Ascending aorta (tissue), 2 donors: ENCODE data around the gene TMPRSS2. TPM values are rescaled to one million over a fixed set of nuclear protein-coding genes. Genes with fewer than 3 reads are reported as not detected.

Experiments
- DNase-seq, 2 donors: peaks; one replicate each; pipeline ENCODE4 v3.0.0-alpha.2; 2019; ENCODE audit warnings: low spot score in 2 of 2
- H3K27ac ChIP-seq, 2 donors: fragments of 200-600 bp; sonication (generic); one replicate each; pipeline ENCODE4 v1.5.1; 2016 to 2017; ENCODE audit warnings: mild to moderate bottlenecking in 1 of 2
- H3K27me3 ChIP-seq: fragments of 200-600 bp; sonication (generic); one replicate; pipeline ENCODE4 v1.5.1; 2017
- H3K36me3 ChIP-seq, 2 donors: fragments of 200-600 bp; sonication (generic); one replicate each; pipeline ENCODE4 v1.5.1; 2016
- H3K4me1 ChIP-seq, 2 donors: fragments of 200-600 bp; sonication (generic); one replicate each; pipeline ENCODE4 v1.5.1; 2016 to 2017; ENCODE audit warnings: mild to moderate bottlenecking in 1 of 2
- H3K4me3 ChIP-seq, 2 donors: fragments of 200-600 bp; sonication (generic); one replicate each; pipeline ENCODE4 v1.5.1; 2016 to 2017; ENCODE audit warnings: mild to moderate bottlenecking in 1 of 2
- H3K9me3 ChIP-seq, 2 donors: fragments of 200-600 bp; sonication (generic); one replicate each; pipeline ENCODE4 v1.5.1; 2016
- CTCF ChIP-seq, 3 experiments: fragments of 200-600 bp in 2 of 3; fragments of 450-650 bp in 1 of 3; sonication (generic) in 2 of 3; IDR thresholded peaks; one replicate each; pipeline ENCODE4 v1.5.1; 2016 to 2019; ENCODE audit warnings: antibody characterized with exemption in 3 of 3, mild to moderate bottlenecking in 1 of 3, moderate library complexity in 1 of 3
- intact Hi-C: fragments of 100-400 bp; cut with DNase I; formaldehyde crosslinking; loops from one replicate; pipeline ENCODE4 v1.15.1; 2023
- total RNA-seq: library from RNA; depleted of rRNA; stranded (reverse); fragments of >200 nt; gene quantifications from one replicate; pipeline ENCODE4 v1.1.0, GENCODE V29; 2016

Gene TMPRSS2
- total RNA-seq, 1 donor from 2014 or later = not detected

GRCh38 chr21:41497788-41498187 lies 10.2 kb downstream of the TMPRSS2 start:
- H3K27me3 ChIP-seq = no peaks in the 10 kb centered on the region
- H3K27ac ChIP-seq = no peak overlapping the region
- TF ChIP-seq CTCF (IDR thresholded peaks at IDR 0.05) = no peak
- no peaks in the 10 kb centered on the region for H3K9me3 ChIP-seq
- intact Hi-C loops = no loop called here
- H3K4me1 ChIP-seq = no peaks in the 10 kb centered on the region
- no peak overlapping the region for H3K4me3 ChIP-seq
- H3K36me3 ChIP-seq = no peaks in the 10 kb centered on the region
- DNase-seq = no peak

GRCh38 chr21:41497008-41497407 lies 10.9 kb downstream of the TMPRSS2 start:
- H3K4me3 ChIP-seq = no peak overlapping the region
- TF ChIP-seq CTCF (IDR thresholded peaks at IDR 0.05) = no peak
- H3K36me3 ChIP-seq = no peaks in the 10 kb centered on the region
- H3K27me3 ChIP-seq = no peaks in the 10 kb centered on the region
- DNase-seq = no peak
- no peaks in the 10 kb centered on the region for H3K9me3 ChIP-seq
- no peaks in the 10 kb centered on the region for H3K4me1 ChIP-seq
- intact Hi-C loops = no loop called here
- no peak overlapping the region for H3K27ac ChIP-seq

- TF ChIP-seq CTCF (IDR thresholded peaks at IDR 0.05) = no peak
- intact Hi-C loops = no loop called here
- Histone ChIP-seq H3K4me3 (no peak overlapping the region), H3K27ac (no peak overlapping the region), H3K36me3 (no peaks in the 10 kb centered on the region), H3K27me3 (no peaks in the 10 kb centered on the region), H3K4me1 (no peaks in the 10 kb centered on the region), H3K9me3 (no peaks in the 10 kb centered on the region)
- no peak for DNase-seq
These were observed 13.7 kb downstream of the TMPRSS2 start for GRCh38 chr21:41494242-41494641.

GRCh38 chr21:41491412-41491811 lies 16.5 kb downstream of the TMPRSS2 start:
- H3K27ac ChIP-seq = no peak overlapping the region
- no peaks in the 10 kb centered on the region for H3K4me1 ChIP-seq
- no peak overlapping the region for H3K4me3 ChIP-seq
- no peak for TF ChIP-seq CTCF (IDR thresholded peaks at IDR 0.05)
- no peaks in the 10 kb centered on the region for H3K27me3 ChIP-seq
- intact Hi-C loops = no loop called here
- no peak for DNase-seq
- H3K9me3 ChIP-seq = no peaks in the 10 kb centered on the region
- H3K36me3 ChIP-seq = no peaks in the 10 kb centered on the region

- Histone ChIP-seq H3K27ac (no peak overlapping the region), H3K4me3 (no peak overlapping the region), H3K4me1 (no peaks in the 10 kb centered on the region), H3K36me3 (no peaks in the 10 kb centered on the region), H3K27me3 (no peaks in the 10 kb centered on the region), H3K9me3 (no peaks in the 10 kb centered on the region)
- TF ChIP-seq CTCF (IDR thresholded peaks at IDR 0.05) = no peak
- intact Hi-C loops = no loop called here
- DNase-seq = no peak
These were observed 17.6 kb downstream of the TMPRSS2 start for GRCh38 chr21:41490330-41490729.

GRCh38 chr21:41489329-41489728 lies 18.6 kb downstream of the TMPRSS2 start:
- Histone ChIP-seq H3K36me3 (no peaks in the 10 kb centered on the region), H3K4me1 (no peaks in the 10 kb centered on the region), H3K27ac (no peak overlapping the region), H3K27me3 (no peaks in the 10 kb centered on the region), H3K4me3 (no peak overlapping the region), H3K9me3 (no peaks in the 10 kb centered on the region)
- DNase-seq = no peak
- intact Hi-C loops = no loop called here
- no peak for TF ChIP-seq CTCF (IDR thresholded peaks at IDR 0.05)
